ENCODE results near the gene AOC3. TPM values are rescaled to one million over a fixed set of nuclear protein-coding genes. Genes with fewer than 3 reads are reported as not detected.

Gene AOC3, protein sequence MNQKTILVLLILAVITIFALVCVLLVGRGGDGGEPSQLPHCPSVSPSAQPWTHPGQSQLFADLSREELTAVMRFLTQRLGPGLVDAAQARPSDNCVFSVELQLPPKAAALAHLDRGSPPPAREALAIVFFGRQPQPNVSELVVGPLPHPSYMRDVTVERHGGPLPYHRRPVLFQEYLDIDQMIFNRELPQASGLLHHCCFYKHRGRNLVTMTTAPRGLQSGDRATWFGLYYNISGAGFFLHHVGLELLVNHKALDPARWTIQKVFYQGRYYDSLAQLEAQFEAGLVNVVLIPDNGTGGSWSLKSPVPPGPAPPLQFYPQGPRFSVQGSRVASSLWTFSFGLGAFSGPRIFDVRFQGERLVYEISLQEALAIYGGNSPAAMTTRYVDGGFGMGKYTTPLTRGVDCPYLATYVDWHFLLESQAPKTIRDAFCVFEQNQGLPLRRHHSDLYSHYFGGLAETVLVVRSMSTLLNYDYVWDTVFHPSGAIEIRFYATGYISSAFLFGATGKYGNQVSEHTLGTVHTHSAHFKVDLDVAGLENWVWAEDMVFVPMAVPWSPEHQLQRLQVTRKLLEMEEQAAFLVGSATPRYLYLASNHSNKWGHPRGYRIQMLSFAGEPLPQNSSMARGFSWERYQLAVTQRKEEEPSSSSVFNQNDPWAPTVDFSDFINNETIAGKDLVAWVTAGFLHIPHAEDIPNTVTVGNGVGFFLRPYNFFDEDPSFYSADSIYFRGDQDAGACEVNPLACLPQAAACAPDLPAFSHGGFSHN
- total RNA-seq (2014; rRNA removed) = 0.17 TPM in 1 of 2 replicates, not detected in the other
- 0.15 TPM for polyA plus RNA-seq (2012)

DNA sequence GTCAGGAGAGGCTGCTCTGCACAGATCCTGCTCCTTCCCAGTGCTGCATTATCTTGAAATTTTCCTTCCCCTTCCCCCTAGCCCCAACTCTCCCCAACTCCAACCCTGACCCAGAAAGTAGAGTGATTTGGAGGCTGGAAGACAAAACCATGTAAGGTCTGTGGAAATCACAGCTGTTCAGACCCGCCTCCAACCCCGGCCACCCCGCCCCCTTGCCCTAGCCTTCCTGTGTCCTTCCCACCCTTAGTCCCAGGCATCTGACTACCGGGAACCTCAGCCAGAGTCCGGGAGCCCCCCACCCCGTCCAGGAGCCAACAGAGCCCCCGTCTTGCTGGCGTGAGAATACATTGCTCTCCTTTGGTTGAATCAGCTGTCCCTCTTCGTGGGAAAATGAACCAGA lies at the start of gene AOC3:
TSS of gene AOC3 (plus strand) at position 246 of the 400 bp plus-strand sequence. CDS start at position 391, 145 bp downstream.
- no peak for DNase-seq (ENCODE audit: low read depth)

DNA sequence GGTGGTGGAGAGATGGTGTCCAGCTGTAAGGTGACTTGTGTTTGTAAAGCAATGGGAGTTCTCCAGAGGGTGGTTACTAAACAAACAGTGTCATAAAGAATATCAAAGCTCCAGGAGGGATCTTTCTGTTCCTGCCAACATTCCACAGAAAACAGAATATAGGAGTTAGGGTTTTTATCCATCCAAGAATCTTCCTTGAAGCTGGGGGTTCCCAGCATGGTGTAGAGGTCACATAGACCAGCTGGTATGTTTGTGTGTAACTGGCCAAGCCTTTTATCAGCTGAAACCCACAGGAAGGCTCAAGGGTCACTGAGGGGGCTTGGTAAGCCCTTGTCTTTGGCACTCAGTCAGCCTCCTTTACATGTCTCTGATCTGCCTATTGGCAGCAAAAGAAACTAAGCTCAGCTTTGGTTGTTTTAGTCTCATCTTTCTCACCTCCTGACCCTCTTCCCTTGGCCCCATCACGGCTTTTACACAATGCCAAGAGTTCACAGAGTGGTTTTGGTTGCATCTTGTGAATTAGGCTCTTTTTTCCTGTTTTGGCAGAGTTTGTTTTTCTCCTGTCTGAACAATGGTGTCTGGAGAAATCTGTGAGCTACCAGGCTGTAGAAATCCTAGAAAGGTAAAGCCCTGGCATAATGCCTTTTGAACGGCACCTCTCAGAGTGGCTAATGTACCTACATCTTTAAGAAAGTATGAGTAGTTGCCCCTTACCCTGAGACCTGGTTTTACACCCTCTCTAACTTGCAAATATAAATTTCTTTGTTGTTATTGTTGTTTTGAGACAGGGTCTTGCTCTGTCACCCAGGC lies 47.7 kb upstream of the AOC3 start:
- DNase-seq (ENCODE audit: low read depth) = no peak

DNA sequence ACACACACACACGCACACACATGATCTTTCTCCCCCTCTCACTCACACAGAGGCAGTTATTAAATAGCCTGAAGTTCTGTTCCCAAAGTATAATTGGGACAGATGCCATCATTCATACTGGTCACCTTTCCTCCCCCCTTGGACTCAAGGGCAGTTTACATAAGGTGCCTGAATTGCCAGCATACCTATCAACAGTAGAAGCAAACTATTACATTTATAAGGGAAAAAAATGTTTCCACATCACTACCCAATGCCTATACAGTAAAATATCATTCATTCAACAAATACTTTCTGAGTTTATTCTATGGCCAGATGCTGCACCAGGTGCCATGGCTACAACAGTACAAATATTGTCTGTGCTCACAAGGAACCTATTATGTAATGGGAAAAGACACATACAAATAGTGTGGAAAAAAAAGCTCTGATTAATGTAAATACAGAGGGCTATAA lies 46.1 kb upstream of the AOC3 start:
- DNase-seq (ENCODE audit: low read depth) = no peak

DNA sequence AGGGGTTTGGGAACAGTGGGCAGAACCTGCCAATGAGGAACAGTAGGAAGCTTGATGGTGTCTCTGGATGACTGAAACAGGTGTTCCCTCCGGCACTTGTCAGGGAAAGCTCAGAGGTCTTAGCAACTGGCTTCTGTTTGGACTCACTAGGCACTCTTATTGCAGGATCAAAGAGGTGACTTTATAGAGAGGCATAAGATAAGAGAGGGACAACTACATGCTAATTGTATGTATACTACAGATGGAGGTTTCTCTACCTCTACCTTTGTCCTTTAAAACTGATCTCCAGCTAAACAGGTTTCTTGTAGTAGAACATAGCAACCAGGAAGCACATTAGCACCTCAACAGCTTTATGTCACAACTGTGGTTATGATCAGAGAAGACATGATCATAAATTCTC lies 44.8 kb upstream of the AOC3 start:
- DNase-seq (ENCODE audit: low read depth) = no peak

DNA sequence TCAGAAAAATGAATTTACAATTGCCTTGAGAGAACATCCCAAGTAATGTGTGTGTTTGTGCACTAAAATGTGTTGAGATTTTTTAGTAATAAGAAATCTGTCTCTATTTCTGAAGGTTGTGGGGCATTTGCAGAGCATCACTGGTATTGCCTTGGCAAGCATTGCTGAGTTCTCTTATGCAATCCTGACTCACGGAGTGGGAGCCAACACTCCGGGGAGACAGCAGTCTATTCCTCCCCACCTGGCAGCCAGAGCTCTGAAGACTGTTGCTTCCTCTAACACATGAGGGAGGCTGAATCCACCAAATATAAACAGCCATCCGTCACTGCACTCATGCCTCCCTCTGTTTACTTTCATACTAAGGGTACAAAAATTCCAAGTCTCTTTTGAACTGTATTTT lies 41.7 kb upstream of the AOC3 start:
- peak; percentile 60 for DNase-seq (ENCODE audit: low read depth)

DNA sequence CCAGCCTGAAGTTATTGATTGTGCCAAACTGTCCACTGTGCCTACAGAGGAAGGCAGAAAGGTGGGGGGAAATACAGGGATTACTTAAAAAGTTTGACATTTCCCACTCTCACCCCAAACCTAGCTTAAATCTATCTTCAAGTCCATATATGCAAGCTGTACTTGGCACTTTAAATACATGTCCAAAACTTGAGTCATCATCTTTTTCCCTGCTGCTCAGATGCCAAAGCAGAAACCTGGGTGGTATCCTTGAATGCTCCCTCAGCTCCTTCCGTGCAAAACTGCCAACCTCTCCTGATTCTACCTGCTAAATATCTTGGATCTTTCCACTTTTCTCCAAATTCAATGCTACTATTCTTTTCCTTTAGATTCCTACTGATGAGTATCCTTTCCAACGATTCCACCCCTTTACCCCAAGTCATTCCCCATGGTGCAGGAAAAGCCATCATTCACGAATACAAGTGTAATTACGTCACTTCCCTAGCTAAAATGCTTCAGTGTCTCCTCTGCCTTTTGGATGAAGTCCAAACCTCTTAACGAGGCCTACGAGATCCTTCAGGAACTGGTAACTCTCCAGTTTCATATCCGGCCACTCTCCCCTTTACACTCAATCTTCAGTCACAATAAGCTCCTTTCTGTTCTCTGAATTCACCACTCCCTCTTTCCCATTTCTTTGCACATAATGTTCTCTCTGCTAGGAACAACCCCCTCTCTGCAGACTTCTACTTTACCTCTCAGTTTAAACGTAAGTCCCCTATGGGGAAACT lies 36.2 kb upstream of the AOC3 start:
- DNase-seq (ENCODE audit: low read depth) = no peak

DNA sequence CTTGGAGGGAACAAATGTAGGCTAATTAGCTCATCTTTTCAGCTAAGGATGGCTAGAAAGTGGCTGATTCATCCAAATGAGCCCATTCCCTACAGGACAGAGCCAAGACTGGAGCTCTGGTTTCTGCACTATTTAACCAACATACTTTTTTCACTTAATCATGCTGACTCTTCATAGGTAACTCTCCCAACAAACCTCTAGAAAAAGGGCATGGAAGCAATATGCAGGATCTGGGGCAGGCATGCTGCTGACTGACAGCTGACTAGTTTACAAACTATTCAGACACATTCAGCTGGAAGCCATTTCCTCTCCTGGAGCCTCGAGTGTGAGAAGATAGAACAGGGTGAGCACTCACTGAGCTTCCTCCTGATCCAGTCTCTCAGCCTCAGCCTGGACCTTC lies 33.1 kb upstream of the AOC3 start:
- DNase-seq (ENCODE audit: low read depth) = no peak

DNA sequence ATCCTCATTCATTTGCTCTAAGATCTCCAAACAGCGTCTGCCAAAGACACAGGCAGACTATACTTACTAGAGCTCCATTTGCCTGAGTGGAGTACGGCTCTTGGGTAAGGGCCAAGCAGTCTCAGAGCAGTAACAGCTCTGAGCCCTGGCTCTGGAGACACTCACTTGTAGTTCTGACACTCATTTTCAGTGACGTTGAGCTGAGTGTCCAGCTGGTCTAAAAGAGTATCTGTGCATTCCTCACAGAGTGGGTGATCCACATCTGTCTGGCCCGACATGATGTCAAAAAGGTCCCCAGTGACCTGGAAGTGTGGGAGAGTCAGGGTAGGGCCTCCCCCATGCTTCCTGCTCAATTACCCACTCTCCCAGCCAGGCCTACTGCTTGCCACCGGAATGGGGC lies 32.6 kb upstream of the AOC3 start:
- no peak for DNase-seq (ENCODE audit: low read depth)

DNA sequence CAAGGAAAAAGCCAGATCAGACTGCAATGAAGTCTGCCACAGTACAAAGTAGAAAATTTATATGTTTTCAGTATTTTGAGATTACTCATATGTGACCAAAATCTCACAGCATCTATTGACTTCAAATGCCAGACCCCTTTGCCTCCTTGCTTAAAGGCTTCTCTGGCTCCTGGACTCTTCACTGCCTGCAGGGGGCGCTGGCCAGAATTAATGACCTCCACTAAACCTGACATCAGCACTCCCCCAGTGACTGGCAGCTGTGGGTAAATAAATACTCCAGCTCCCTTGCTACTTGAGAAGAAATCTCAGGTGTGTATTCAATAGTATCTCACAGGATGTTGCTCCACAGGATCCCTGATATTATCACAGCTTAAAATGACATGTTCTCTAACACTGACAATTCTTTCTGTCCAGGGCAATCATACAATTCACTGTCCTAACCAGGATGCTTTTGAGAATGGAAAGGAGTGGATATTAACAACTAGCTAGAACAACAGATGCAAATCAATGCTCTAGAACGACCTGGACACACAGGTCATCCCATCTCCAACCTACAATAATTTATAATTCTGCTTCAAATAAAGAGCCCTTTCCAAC lies 31.0 kb upstream of the AOC3 start:
- DNase-seq (ENCODE audit: low read depth) = peak; percentile 66

DNA sequence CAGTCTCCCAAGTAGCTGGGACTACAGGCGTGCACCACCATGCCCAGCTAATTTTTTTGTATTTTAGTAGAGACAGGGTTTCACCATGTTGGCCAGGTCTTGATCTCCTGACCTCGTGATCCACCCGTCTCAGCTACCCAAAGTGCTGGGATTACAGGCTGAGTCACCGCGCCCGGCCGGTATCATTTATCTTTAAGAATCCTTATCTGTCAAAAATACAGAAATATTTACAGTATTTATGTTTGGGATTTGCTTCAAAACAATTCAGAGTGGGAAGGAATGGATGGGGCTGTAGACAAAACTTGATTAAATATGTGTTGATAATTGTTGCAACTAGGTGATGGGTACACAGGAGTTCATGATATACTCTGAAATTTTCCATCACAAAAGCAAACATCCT lies 29.8 kb upstream of the AOC3 start:
- DNase-seq (ENCODE audit: low read depth) = no peak

DNA sequence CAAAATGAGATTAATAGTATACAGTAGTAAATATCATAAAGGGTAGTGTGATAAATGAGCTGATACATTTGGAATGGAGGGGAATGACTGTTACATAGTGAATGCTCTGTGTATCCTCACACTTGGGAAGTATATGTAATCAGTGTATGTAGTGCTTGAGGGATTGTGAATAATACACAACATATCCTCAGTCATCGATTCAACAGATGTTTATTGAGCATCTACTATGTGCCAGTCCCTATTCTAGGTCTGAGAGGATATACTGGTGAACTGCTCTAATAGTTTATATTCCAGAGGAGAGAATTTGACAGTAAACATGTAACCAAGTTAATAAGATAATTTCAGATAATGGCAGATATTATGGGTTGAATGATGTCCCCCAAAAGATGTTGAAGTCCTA lies 23.5 kb upstream of the AOC3 start:
- DNase-seq (ENCODE audit: low read depth) = no peak

DNA sequence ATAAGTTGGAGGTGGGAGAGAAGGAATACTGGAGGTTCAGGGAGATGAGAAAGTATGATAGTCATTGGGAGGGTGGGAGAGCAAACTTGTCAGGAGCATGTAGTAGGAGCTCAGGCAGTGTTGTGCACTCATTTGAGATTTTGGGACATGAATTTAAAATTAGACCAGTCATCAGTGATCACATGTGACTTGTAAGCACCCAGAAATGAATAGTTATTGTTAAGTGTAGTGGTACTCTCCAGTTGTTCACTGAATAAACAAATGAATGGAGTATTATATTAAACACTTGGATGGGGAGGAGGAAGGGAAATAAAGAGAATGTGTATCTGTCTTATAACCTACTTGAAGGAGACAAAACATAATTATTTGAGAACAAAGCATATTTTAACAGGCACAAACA lies 20.0 kb upstream of the AOC3 start:
- DNase-seq (ENCODE audit: low read depth) = no peak

DNA sequence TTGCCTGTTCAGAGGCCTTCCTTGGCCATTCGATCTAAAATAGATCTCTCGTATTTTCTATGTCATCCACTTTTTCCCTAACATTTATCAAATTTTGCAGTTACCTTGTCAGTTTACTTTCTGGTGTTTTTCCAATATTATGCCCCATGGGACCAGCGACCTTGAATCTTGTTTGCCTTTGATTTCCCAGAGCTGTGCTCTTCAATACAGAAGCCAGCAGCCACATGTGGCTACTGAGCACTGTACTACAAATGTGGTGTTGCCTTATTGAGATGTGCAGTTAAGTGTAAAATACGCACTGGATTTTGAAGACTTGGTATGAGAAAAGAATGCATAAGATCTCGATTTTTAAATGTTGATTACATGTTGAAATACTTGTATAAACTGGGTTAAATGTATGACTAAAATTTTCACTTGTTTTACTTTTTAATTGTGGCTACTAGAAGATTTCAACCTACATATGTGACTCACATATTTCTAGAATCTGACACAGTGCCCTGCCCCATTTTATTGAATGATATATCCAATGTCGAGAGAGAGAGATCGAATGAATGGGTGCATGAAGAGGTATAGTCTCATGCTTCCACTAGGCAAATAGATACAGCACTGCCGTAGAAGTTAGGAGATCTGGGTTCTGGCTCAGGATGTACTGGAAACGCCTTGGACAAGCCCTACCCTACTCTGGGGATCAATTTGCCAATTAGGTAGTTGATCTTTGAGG lies 18.6 kb upstream of the AOC3 start:
- DNase-seq (ENCODE audit: low read depth) = no peak

DNA sequence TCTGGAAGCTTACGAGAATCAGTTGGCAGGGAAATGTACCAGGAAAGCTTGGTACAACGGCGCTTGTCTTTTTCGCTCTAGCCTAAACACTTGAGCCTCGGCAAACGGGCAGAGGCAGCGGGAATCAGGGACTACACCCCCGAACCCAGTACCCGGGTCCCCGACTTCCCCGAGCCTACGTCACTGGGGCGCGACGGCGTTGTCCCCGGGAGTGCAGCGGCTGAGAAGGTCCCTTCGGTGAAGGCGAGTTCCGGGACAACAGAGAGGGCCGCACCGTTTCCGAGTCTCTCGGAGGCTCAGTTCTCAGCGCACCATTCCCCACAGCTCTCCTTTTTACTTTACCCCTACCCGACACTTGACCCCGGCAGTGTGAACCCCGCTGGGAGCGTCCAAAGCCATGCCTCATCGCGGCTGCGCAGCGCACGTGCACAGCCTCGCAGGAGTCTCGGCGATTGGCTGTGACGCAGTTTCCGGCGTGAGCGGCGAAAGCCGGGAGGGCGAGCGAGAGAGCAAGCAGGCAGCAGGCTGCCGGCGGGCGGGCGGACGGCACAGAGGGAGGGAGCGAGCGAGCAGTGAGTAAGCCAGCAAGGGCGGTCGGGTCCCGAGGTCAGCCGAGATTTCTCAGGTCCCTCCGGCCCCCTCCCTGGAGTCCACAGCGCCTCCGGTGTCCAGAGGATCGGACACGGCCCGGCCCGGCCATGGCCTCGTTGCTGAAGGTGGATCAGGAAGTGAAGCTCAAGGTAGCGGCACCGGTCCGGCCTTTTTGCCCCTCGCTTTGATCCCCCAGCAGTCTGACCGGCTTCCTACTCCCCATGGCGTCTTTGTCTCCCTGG lies 17.8 kb upstream of the AOC3 start, which contains the start of gene PSME3:
TSS of gene PSME3 (plus strand) at position 464 of the 833 bp plus-strand sequence. CDS start at position 699, 235 bp downstream.
- DNase-seq (ENCODE audit: low read depth) = peak; percentile 88

DNA sequence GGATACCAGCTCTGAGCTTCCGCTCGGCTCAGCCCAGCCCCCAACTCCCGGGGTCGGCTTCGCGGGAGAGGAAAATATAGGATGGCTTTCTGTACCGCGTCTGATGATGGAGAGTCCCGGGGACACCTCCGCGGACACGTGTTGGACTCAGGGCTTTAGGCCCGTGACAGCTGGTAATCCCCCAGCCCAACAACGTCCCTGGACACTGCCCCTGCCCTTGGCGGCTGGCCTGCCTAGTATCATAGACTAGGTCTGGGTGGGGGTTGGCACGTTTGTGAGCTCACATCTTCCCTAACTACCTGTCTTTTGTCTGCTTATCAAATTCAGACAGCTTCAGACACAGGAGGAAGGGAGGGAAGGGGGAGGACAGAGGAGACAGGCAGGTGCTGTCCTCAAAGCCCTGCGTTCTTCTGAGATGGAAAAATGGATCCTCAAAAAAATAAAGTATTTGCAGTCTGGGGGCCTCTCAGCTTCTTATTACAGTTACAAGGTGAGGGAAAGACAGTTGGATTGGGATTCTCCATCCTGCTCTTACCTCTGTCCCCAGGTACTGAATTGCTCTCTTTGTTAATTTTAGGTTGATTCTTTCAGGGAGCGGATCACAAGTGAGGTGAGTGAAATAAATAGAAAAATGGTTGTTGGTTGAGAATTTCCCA lies 17.1 kb upstream of the AOC3 start:
- no peak for DNase-seq (ENCODE audit: low read depth)

DNA sequence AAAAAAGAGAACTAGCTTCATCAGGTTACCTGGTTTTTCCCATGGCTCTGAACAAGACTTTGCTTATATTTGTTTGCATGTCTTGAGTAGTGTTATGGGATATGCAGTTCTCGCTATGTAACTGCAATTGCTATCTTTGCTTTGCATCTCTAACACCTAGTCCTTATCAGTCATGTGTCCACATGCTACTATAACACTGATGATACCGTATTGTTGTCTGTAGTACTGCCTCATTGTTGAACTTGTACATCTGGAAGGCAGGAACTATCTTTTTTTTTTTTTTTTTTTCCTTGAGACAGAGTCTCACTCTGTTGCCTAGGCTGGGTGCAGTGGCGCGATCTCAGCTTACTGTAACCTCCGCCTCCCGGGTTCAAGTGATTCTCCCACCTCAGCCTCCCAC lies 15.3 kb upstream of the AOC3 start:
- no peak for DNase-seq (ENCODE audit: low read depth)

DNA sequence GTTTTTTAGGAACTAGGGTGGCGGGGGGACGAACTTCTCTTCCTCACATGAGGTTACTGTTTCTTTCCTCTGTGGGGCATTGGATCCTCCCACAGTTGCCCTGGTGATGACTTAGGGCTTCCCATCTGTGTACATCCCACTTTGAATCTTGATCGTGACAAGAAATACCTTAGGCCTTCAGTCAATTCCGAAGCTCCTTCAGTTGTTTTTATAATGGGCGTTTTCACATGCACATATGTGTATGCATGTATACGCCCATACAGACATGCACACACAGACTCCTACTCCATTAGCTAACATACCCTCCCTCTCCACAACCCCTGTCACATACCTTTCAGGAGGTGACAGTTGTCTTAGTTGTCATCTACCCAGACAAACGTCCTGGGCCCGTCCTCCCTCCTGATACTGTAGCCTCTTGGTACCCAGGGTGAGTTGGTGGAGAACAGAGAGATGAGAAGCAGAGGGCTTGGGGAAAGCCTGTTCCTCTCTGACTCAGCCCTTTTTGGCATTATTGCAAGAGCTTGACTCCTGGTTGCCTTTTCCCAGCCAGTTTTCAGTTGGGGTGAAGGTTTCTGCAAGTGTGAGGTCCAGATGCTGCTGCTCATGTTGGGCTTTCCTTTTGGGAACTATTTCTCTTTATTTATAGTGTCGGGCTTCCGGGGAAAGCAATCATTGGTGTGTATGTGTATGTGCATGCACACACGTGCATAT lies 8.9 kb upstream of the AOC3 start:
- DNase-seq (ENCODE audit: low read depth) = no peak
